HEK293 (cell line): Measurements from ENCODE around the gene CAMK1.

Experiments
- CTCF ChIA-PET: fragments of 350-600 bp; formaldehyde crosslinking; extraction: SDS; loops from one replicate; lab custom pipeline; 2021; ENCODE audit warnings: antibody characterized with exemption; lab: Yijun Ruan, JAX
- POLR2A ChIA-PET: fragments of 300-600 bp; formaldehyde crosslinking; extraction: SDS; loops from one replicate; lab custom pipeline; 2020; ENCODE audit warnings: antibody characterized with exemption, inconsistent platforms; lab: Yijun Ruan, JAX
- H3K27ac ChIP-seq: fragments of 200-500 bp; sonication (Bioruptor generic); 2 replicates; pipeline ENCODE4 v1.5.1; 2014; ENCODE audit warnings: low read depth, low read length, control low read depth, inconsistent platforms; ENCODE audit errors: extremely low read depth
- H3K36me3 ChIP-seq, 2 experiments: fragments of 200-500 bp in 1 of 2; sonication (Bioruptor generic) in 1 of 2; 1 replicate in 1 of 2; 2 replicates in 1 of 2; pipeline ENCODE4 v1.5.1; 2014 to 2017; ENCODE audit warnings: inconsistent platforms in 2 of 2, low read length in 2 of 2; ENCODE audit not compliant: control insufficient read depth in 2 of 2, insufficient read depth in 1 of 2
- H3K4me1 ChIP-seq: fragments of 200-500 bp; sonication (Bioruptor generic); 2 replicates; pipeline ENCODE4 v1.5.1; 2014; ENCODE audit warnings: mild to moderate bottlenecking, low read length, inconsistent platforms; ENCODE audit not compliant: control insufficient read depth, insufficient read depth
- H3K4me3 ChIP-seq: 2 replicates; pipeline ENCODE4 v1.5.1; 2011; ENCODE audit warnings: low read depth, mild to moderate bottlenecking, control low read depth, low read length, moderate library complexity
- H3K9me3 ChIP-seq: fragments of 200-500 bp; sonication (Bioruptor generic); 2 replicates; pipeline ENCODE4 v1.5.1; 2014; ENCODE audit warnings: low read depth, low read length, inconsistent platforms; ENCODE audit not compliant: control insufficient read depth, insufficient read depth
- FEZF1 ChIP-seq: fragments of 450-650 bp; formaldehyde crosslinking; IDR thresholded peaks from 2 replicates; pipeline ENCODE4 v1.5.1; 2016; ENCODE audit warnings: missing biosample characterization, missing genetic modification characterization
- KLF1 ChIP-seq: fragments of 450-650 bp; formaldehyde crosslinking; IDR thresholded peaks from 2 replicates; pipeline ENCODE4 v1.5.1; 2016; ENCODE audit warnings: missing biosample characterization, missing genetic modification characterization
- PRDM1 ChIP-seq: fragments of 450-650 bp; formaldehyde crosslinking; IDR thresholded peaks from 2 replicates; pipeline ENCODE4; 2016; ENCODE audit warnings: missing biosample characterization, missing genetic modification characterization
- REPIN1 ChIP-seq: fragments of 450-650 bp; formaldehyde crosslinking; IDR thresholded peaks from 2 replicates; pipeline ENCODE4 v1.5.1; 2017; ENCODE audit warnings: missing biosample characterization, missing genetic modification characterization, low read depth
- SCRT1 ChIP-seq: fragments of 450-650 bp; formaldehyde crosslinking; IDR thresholded peaks from 2 replicates; pipeline ENCODE4 v1.5.1; 2016; ENCODE audit warnings: missing biosample characterization, missing genetic modification characterization, borderline replicate concordance
- SP7 ChIP-seq: fragments of 450-650 bp; formaldehyde crosslinking; IDR thresholded peaks from 2 replicates; pipeline ENCODE4 v1.5.1; 2016; ENCODE audit warnings: missing biosample characterization, missing genetic modification characterization
- TCF7L2 ChIP-seq: IDR thresholded peaks from 2 replicates; pipeline ENCODE4 v1.6.1; 2011; ENCODE audit warnings: low read depth, mild to moderate bottlenecking, inconsistent platforms, low read length, moderate library complexity, borderline replicate concordance
- YY1 ChIP-seq: fragments of 450-650 bp; formaldehyde crosslinking; IDR thresholded peaks from 2 replicates; pipeline ENCODE4 v1.5.1; 2018; ENCODE audit warnings: missing biosample characterization, missing genetic modification characterization
- ZBTB21 ChIP-seq: fragments of 450-650 bp; formaldehyde crosslinking; IDR thresholded peaks from 2 replicates; pipeline ENCODE4 v1.5.1; 2017; ENCODE audit warnings: missing biosample characterization, missing genetic modification characterization
- ZIC2 ChIP-seq: fragments of 450-650 bp; formaldehyde crosslinking; IDR thresholded peaks from 2 replicates; pipeline ENCODE4 v1.5.1; 2016; ENCODE audit warnings: missing biosample characterization, missing genetic modification characterization
- ZNF174 ChIP-seq: fragments of 450-650 bp; formaldehyde crosslinking; IDR thresholded peaks from 2 replicates; pipeline ENCODE4 v1.5.0; 2017; ENCODE audit warnings: missing biosample characterization, mild to moderate bottlenecking, missing genetic modification characterization
- ZNF175 ChIP-seq: fragments of 450-650 bp; formaldehyde crosslinking; IDR thresholded peaks from 2 replicates; pipeline ENCODE4 v1.5.1; 2016; ENCODE audit warnings: missing biosample characterization, missing genetic modification characterization
- ZNF184 ChIP-seq: fragments of 450-650 bp; IDR thresholded peaks from 2 replicates; pipeline ENCODE4 v1.5.1; 2018; ENCODE audit warnings: missing biosample characterization, mild to moderate bottlenecking, missing genetic modification characterization
- ZNF214 ChIP-seq: fragments of 450-650 bp; formaldehyde crosslinking; IDR thresholded peaks from 2 replicates; pipeline ENCODE4 v1.5.1; 2017; ENCODE audit warnings: missing biosample characterization, mild to moderate bottlenecking, missing genetic modification characterization, borderline replicate concordance
- ZNF341 ChIP-seq: fragments of 450-650 bp; formaldehyde crosslinking; IDR thresholded peaks from 2 replicates; pipeline ENCODE4; 2016; ENCODE audit warnings: low read depth, missing biosample characterization, missing genetic modification characterization
- ZNF391 ChIP-seq: fragments of 450-650 bp; formaldehyde crosslinking; IDR thresholded peaks from 2 replicates; pipeline ENCODE4 v1.5.1; 2016; ENCODE audit warnings: low read depth, missing biosample characterization, missing genetic modification characterization, borderline replicate concordance
- ZNF530 ChIP-seq: fragments of 450-650 bp; formaldehyde crosslinking; IDR thresholded peaks from 2 replicates; pipeline ENCODE4 v1.5.1; 2016; ENCODE audit warnings: low read depth, missing biosample characterization, missing genetic modification characterization
- ZNF555 ChIP-seq: fragments of 450-650 bp; formaldehyde crosslinking; conservative IDR thresholded peaks from 2 replicates; pipeline ENCODE4 v1.5.1; 2017; ENCODE audit warnings: missing biosample characterization, mild to moderate bottlenecking, missing genetic modification characterization, inconsistent platforms
- ZNF571 ChIP-seq: fragments of 450-650 bp; formaldehyde crosslinking; IDR thresholded peaks from 2 replicates; pipeline ENCODE4 v1.5.0; 2017; ENCODE audit warnings: missing biosample characterization, missing genetic modification characterization
- ZNF623 ChIP-seq: fragments of 450-650 bp; formaldehyde crosslinking; IDR thresholded peaks from 2 replicates; pipeline ENCODE4 v1.5.1; 2016; ENCODE audit warnings: missing biosample characterization, missing genetic modification characterization
- ZNF629 ChIP-seq: fragments of 450-650 bp; formaldehyde crosslinking; IDR thresholded peaks from 2 replicates; pipeline ENCODE4 v1.5.1; 2017; ENCODE audit warnings: missing biosample characterization, missing genetic modification characterization
- ZNF660 ChIP-seq: fragments of 450-650 bp; IDR thresholded peaks from 2 replicates; pipeline ENCODE4 v1.5.1; 2018; ENCODE audit warnings: missing biosample characterization, mild to moderate bottlenecking, missing genetic modification characterization
- ZNF670 ChIP-seq: fragments of 450-650 bp; formaldehyde crosslinking; IDR thresholded peaks from 2 replicates; pipeline ENCODE4 v1.5.1; 2016; ENCODE audit warnings: missing biosample characterization, missing genetic modification characterization, low read depth
- ZNF701 ChIP-seq: fragments of 450-650 bp; formaldehyde crosslinking; IDR thresholded peaks from 2 replicates; pipeline ENCODE4 v1.5.1; 2016; ENCODE audit warnings: missing biosample characterization, missing genetic modification characterization
- ZNF747 ChIP-seq: fragments of 450-650 bp; formaldehyde crosslinking; IDR thresholded peaks from 2 replicates; pipeline ENCODE4 v1.5.1; 2016; ENCODE audit warnings: missing biosample characterization, missing genetic modification characterization
- ZNF76 ChIP-seq: fragments of 450-650 bp; formaldehyde crosslinking; IDR thresholded peaks from 2 replicates; pipeline ENCODE4; 2016; ENCODE audit warnings: low read depth, missing biosample characterization, missing genetic modification characterization, borderline replicate concordance
- ZNF792 ChIP-seq: fragments of 450-650 bp; formaldehyde crosslinking; IDR thresholded peaks from 2 replicates; pipeline ENCODE4 v1.5.1; 2016; ENCODE audit warnings: missing biosample characterization, missing genetic modification characterization
- TF ChIP-seq, protein P1 (sequence below): fragments of 450-650 bp; formaldehyde crosslinking; IDR thresholded peaks from 2 replicates; pipeline ENCODE4 v1.5.1; 2017; ENCODE audit warnings: missing biosample characterization, missing genetic modification characterization
- TF ChIP-seq, protein P2 (sequence below): fragments of 450-650 bp; formaldehyde crosslinking; conservative IDR thresholded peaks from 2 replicates; pipeline ENCODE4 v1.5.1; 2016; ENCODE audit warnings: low read depth, missing biosample characterization, missing genetic modification characterization

CAMK1 gene

DNA sequence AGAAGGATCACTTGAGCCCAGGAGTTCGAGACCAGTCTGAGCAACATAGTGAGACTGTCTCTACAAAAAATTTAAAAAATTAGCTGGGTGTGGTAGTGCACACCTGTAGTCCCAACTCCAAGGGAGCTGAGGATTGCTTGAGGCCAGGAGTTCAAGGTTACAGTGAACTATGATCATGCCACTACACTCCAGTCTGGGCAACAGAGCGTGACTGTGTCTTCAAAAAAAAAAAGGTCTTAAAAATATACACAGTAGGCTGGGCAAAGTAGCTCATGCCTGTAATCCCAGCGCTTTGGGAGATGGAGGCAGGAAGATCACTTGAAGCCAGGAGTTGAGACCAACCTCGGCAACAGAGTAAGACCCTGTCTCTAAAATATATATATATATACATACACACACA, 11.2 kb upstream of the CAMK1 start:
- Histone ChIP-seq H3K4me1 (no peaks in the 10 kb centered on the region), H3K9me3 (no peaks in the 10 kb centered on the region), H3K4me3 (no peak overlapping the region)
- POLR2A ChIA-PET, result interaction anchor here (1.7 to 2.0 kb wide), 2 partner anchors 11 to 12 kb away, joined by 6 to 8 read pairs; partner anchors contain the start of genes ARPC4 and CAMK1
- no peak for TF ChIP-seq PRDM1 (tag by site-specific recombination)
- no peak for TF ChIP-seq ZBTB21 (tag by site-specific recombination)
- no peak for TF ChIP-seq YY1 (tag by site-specific recombination)
- TF ChIP-seq ZNF530 (tag by site-specific recombination), result no peak
- TF ChIP-seq ZNF623 (tag by site-specific recombination), result no peak
- TF ChIP-seq SP7 (tag by site-specific recombination), result no peak
- no peak for TF ChIP-seq ZNF175 (tag by site-specific recombination)
- TF ChIP-seq REPIN1 (tag by site-specific recombination), result no peak
- TF ChIP-seq SCRT1 (tag by site-specific recombination), result no peak
- TF ChIP-seq, protein P1, sequence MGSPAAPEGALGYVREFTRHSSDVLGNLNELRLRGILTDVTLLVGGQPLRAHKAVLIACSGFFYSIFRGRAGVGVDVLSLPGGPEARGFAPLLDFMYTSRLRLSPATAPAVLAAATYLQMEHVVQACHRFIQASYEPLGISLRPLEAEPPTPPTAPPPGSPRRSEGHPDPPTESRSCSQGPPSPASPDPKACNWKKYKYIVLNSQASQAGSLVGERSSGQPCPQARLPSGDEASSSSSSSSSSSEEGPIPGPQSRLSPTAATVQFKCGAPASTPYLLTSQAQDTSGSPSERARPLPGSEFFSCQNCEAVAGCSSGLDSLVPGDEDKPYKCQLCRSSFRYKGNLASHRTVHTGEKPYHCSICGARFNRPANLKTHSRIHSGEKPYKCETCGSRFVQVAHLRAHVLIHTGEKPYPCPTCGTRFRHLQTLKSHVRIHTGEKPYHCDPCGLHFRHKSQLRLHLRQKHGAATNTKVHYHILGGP, result no peak
- no peak for TF ChIP-seq ZNF670 (tag by site-specific recombination)
- TF ChIP-seq, protein P2, sequence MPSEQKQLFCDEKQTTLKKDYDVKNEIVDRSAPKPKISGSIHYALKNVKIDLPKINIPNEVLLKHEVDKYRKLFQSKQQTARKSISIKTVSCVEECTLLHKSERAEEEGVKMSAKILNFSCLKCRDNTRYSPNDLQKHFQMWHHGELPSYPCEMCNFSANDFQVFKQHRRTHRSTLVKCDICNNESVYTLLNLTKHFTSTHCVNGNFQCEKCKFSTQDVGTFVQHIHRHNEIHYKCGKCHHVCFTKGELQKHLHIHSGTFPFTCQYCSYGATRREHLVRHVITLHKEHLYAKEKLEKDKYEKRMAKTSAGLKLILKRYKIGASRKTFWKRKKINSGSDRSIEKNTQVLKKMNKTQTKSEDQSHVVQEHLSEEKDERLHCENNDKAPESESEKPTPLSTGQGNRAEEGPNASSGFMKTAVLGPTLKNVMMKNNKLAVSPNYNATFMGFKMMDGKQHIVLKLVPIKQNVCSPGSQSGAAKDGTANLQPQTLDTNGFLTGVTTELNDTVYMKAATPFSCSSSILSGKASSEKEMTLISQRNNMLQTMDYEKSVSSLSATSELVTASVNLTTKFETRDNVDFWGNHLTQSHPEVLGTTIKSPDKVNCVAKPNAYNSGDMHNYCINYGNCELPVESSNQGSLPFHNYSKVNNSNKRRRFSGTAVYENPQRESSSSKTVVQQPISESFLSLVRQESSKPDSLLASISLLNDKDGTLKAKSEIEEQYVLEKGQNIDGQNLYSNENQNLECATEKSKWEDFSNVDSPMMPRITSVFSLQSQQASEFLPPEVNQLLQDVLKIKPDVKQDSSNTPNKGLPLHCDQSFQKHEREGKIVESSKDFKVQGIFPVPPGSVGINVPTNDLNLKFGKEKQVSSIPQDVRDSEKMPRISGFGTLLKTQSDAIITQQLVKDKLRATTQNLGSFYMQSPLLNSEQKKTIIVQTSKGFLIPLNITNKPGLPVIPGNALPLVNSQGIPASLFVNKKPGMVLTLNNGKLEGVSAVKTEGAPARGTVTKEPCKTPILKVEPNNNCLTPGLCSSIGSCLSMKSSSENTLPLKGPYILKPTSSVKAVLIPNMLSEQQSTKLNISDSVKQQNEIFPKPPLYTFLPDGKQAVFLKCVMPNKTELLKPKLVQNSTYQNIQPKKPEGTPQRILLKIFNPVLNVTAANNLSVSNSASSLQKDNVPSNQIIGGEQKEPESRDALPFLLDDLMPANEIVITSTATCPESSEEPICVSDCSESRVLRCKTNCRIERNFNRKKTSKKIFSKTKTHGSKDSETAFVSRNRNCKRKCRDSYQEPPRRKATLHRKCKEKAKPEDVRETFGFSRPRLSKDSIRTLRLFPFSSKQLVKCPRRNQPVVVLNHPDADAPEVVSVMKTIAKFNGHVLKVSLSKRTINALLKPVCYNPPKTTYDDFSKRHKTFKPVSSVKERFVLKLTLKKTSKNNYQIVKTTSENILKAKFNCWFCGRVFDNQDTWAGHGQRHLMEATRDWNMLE, result no peak
- no peak for TF ChIP-seq ZNF214 (tag by site-specific recombination)
- no peak for TF ChIP-seq KLF1
- TF ChIP-seq ZNF174 (tag by site-specific recombination), result no peak
- TF ChIP-seq ZNF629 (tag by site-specific recombination), result no peak
- TF ChIP-seq ZNF555 (tag by site-specific recombination), result no peak
- TF ChIP-seq ZNF792 (tag by site-specific recombination), result no peak
- TF ChIP-seq, all 188 proteins: peak for 0
- Histone ChIP-seq H3K36me3 (peaks cover 13 to 61% of the 10 kb centered on the region in 2 experiments; a peak in 2 of 3 replicates), H3K27ac (no peak overlapping the region)
- CTCF ChIA-PET, result interaction anchor here (0.7 kb wide), 1 partner anchor 36 kb away, joined by 3 read pairs; no protein-coding TSS in a partner anchor

GRCh38 chr3:9780458-9780812, 10.7 kb upstream of the CAMK1 start:
- Histone ChIP-seq H3K9me3 (no peaks in the 10 kb centered on the region), H3K27ac (no peak overlapping the region), H3K36me3 (peaks cover 13 to 57% of the 10 kb centered on the region in 2 experiments; a peak in 2 of 3 replicates), H3K4me1 (no peaks in the 10 kb centered on the region), H3K4me3 (no peak overlapping the region)
- POLR2A ChIA-PET, result interaction anchor here (1.7 to 2.0 kb wide), 2 partner anchors 10 to 12 kb away, joined by 6 to 8 read pairs; partner anchors contain the start of genes ARPC4 and CAMK1
- CTCF ChIA-PET, result interaction anchor here (0.7 kb wide), 1 partner anchor 36 kb away, joined by 3 read pairs; no protein-coding TSS in a partner anchor
- TF ChIP-seq ZNF391 (no peak), ZNF747 (tag by site-specific recombination) (no peak), ZNF571 (no peak), TCF7L2 (no peak), ZNF660 (tag by site-specific recombination) (no peak), ZNF341 (tag by site-specific recombination) (no peak), SCRT1 (tag by site-specific recombination) (no peak), ZNF701 (tag by site-specific recombination) (no peak), ZNF76 (tag by site-specific recombination) (no peak), FEZF1 (tag by site-specific recombination) (no peak), ZNF184 (tag by site-specific recombination) (no peak), ZIC2 (tag by site-specific recombination) (no peak)
